Mononuclear cell (primary cell): ENCODE measurements around the gene ZNF385C. TPM values are rescaled to one million over a fixed set of nuclear protein-coding genes. Genes with fewer than 3 reads are reported as not detected.

Experiments used
- H3K27me3 ChIP-seq: 2 replicates; pipeline ENCODE4 v1.6.0; 2011; ENCODE audit warnings: low read length, control low read depth; ENCODE audit not compliant: insufficient read depth
- H3K4me1 ChIP-seq: 2 replicates; pipeline ENCODE4 v1.5.1; 2011; ENCODE audit warnings: mild to moderate bottlenecking, low read length, control low read depth; ENCODE audit not compliant: insufficient read depth
- H3K4me3 ChIP-seq: 2 replicates; pipeline ENCODE4 v1.5.1; 2011; ENCODE audit warnings: mild to moderate bottlenecking, low read length, moderate library complexity
- H3K9me3 ChIP-seq: 2 replicates; pipeline ENCODE4 v1.5.1; 2011; ENCODE audit warnings: low read depth, mild to moderate bottlenecking, control low read depth, low read length
- total RNA-seq: library from RNA; depleted of rRNA; stranded (reverse); fragments of >200 nt; gene quantifications from one replicate; pipeline ENCODE4 v1.2.3, GENCODE V29; 2012

Gene ZNF385C
- total RNA-seq, 1 donor = 0.10 TPM

DNA sequence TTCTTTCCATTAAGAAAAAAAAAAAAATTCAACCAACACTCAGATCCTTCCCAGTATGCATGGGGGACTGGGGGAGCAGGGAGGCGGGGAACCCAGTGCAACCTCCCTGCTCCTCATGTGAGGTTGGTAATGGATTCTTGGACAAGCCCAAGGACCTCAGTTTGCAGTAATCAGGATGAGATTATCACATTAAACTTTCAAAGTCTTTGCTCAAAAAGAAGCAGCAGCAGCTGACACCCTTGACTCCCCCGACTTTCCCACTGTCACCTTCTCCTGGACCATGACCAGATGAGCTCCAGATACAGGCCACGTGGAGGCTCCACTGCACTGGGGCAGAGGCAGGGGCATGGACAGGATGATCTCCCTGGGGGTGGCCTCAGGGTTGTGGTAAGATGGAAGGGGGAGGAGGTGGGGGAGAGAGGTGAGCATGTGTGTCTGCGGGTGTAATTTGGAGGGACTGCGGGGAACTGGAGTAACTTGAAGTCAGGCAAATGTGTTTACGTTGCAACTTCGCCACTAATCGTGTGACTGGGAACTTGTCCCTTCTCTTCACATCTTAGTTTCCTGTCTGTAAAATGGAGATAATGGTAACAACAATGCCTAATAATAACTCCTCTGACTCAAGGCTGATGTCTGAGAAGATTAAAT, 19.8 kb downstream of the ZNF385C start:
- no peaks in the 10 kb centered on the region for H3K4me1 ChIP-seq
- peaks cover under 1% of the 10 kb centered on the region for H3K27me3 ChIP-seq
- H3K9me3 ChIP-seq = no peaks in the 10 kb centered on the region
- H3K4me3 ChIP-seq = no peak overlapping the region

DNA sequence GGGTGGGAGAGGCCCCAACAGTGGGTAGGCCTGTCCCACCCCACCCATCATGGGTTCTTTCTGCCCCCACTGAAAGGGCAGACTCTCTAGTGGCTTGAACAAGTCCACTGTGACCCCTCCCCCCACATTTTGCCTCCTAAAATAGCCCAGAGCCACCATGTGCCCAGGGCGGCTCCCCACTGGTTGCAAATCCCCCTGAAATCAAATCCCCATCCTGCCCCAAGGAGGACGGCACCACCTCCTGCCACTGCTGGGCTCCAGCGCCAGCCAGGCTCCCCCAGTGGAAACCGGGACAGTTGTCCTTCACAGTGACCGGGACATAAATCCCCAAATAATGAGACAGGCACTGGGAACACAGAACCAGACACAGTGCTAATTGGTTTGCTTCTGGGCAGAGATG, 20.5 kb downstream of the ZNF385C start:
- peaks cover 8% of the 10 kb centered on the region for H3K27me3 ChIP-seq
- no peaks in the 10 kb centered on the region for H3K9me3 ChIP-seq
- H3K4me1 ChIP-seq = peaks cover 1% of the 10 kb centered on the region
- H3K4me3 ChIP-seq = no peak overlapping the region

DNA sequence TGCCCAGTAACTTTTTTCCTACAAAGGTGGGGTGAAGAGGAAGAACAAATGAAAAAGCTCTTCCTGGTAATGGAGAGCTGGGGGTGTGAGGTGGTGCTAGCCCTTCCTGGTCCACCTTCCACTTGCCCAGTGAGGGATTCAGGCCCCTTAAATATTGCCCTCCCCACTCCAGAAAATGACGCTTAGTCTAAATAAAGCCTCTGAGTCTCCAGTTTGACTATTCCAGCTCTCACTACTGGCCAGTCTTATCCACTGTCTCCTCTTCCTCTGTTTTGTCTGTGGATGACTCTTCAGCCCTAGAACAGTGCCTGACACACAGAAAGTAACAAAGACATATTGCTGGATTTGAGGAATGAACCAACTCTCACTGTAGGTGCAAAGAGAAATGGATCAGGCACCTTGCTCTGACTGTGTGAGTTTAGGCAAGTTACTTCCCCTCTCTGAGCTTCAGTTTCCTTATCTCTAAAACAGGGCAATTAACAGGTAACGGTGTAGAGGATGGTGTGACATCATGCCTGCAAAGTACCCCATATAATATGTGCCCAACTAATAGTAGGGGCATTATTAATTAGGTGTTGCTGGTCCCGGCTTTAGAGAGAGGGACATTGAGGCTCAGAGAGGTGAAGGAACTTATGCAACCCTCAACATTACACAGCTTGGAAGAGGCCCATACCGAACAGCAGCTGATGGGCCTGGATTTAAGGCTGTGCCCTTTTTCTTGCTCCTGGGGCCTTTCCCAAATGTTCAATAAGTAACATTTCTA, 21.3 kb downstream of the ZNF385C start:
- no peaks in the 10 kb centered on the region for H3K9me3 ChIP-seq
- peaks cover 9% of the 10 kb centered on the region for H3K4me1 ChIP-seq
- no peak overlapping the region for H3K4me3 ChIP-seq
- peaks cover 13% of the 10 kb centered on the region for H3K27me3 ChIP-seq

DNA sequence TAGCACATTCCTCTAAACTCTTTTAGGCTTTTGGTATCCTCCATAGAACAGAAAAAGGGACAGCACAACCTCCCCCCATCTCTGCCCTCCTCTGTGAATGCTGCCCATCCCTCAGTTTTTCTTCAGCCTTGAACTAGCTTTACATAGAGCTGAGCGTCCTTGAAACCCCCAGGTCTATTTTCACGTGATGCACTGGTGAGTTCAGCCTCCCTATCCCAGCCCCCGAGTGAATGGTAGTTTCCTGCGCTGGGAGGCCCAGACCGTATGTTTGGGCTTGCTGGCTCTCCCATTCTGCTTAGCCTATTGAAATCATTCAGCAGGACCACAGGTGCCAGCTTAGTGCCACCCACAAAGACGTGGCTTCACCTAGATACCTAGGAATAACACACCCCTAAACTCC, 22.5 kb downstream of the ZNF385C start:
- peaks cover 20% of the 10 kb centered on the region for H3K27me3 ChIP-seq
- peaks cover 14% of the 10 kb centered on the region for H3K4me1 ChIP-seq
- H3K4me3 ChIP-seq = no peak overlapping the region
- no peaks in the 10 kb centered on the region for H3K9me3 ChIP-seq

DNA sequence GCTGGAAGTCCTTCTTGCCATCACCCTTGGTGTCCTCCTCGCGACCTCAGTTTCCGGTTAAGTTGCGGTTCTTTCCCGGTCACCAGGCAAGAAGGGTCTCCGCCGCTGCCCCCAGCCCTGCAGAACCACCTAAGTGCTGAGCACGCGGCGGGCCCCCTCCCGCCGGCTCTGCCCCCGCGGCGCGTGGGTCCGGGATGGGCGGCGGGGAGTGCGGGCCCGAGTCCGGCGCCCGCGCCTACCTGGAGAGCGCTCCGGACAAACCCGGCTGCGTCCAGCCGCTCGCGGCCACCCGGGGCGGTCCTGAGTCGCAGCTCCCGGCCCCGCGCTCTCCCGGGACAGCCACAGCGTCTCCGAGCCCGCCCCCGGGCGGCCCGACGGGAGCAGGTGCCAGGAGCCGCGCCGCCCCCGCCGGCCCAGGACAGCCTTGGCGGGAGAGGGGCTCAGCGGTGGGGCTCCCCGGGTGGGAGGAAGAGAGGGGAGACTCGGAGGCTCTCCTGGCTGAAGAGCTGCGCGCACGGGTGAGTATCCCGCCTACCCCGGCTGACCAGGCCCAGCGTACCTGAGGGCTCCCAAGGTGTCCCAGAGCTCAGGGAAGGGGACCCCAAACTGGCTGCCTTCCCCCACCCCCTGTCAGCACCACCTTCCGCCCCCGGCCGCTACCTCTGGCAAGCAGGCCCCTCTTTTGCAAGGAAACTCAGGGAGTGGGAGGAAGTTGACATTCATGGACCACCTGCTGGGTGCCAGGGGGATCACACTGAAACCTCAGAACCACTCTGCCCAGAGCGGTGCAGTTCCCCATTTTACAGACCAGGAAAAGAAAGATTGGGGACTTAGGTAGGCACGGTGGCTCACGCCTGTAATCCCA, 25.7 kb downstream of the ZNF385C start:
- no peak overlapping the region for H3K4me3 ChIP-seq
- H3K9me3 ChIP-seq = no peaks in the 10 kb centered on the region
- peaks cover 20% of the 10 kb centered on the region for H3K27me3 ChIP-seq
- peaks cover 14% of the 10 kb centered on the region for H3K4me1 ChIP-seq

DNA sequence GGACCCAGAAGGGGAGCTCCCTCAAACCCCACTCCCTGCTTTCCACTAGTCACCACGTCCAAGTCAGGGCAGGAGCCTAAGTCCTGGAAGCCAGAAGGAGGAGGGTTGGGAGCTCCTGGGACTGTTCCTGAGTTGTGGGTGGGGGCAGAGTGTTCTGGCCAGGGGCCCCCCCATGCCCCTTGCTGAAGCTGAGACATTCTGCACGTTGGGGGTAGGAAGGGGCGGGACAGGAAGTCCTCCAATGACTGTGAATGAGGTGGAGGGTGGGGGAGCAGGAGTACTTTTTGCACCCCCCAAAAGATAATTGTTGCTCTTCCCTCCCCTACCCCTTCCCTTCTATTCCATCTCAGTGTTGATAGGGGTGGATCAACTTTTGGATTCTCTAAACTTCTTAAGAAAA, 26.5 kb downstream of the ZNF385C start:
- Histone ChIP-seq H3K4me1 (peaks cover 14% of the 10 kb centered on the region), H3K27me3 (peaks cover 20% of the 10 kb centered on the region), H3K9me3 (no peaks in the 10 kb centered on the region), H3K4me3 (no peak overlapping the region)

DNA sequence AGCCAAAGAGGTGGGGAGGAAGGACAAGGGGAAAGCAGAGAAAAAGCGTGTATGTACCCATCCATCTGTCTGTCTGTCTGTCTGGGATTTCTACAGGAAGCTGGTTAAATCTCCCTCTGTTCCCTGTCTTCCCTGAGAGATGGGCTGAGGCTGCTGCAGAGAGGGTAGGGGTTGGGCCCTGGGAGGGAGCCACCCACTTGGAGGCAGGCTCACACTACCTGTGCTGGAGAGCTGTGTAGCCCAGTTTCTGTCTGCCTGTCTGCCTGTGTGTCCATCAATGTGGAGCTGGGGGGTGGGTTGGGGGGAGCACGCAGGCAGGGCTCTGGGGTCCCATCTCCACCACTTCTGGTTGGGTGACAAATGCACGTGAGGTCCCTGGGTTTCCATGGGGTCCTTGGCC, 29.3 kb downstream of the ZNF385C start:
- H3K4me1 ChIP-seq = peaks cover 20% of the 10 kb centered on the region
- H3K4me3 ChIP-seq = no peak overlapping the region
- H3K27me3 ChIP-seq = peaks cover 20% of the 10 kb centered on the region
- no peaks in the 10 kb centered on the region for H3K9me3 ChIP-seq

DNA sequence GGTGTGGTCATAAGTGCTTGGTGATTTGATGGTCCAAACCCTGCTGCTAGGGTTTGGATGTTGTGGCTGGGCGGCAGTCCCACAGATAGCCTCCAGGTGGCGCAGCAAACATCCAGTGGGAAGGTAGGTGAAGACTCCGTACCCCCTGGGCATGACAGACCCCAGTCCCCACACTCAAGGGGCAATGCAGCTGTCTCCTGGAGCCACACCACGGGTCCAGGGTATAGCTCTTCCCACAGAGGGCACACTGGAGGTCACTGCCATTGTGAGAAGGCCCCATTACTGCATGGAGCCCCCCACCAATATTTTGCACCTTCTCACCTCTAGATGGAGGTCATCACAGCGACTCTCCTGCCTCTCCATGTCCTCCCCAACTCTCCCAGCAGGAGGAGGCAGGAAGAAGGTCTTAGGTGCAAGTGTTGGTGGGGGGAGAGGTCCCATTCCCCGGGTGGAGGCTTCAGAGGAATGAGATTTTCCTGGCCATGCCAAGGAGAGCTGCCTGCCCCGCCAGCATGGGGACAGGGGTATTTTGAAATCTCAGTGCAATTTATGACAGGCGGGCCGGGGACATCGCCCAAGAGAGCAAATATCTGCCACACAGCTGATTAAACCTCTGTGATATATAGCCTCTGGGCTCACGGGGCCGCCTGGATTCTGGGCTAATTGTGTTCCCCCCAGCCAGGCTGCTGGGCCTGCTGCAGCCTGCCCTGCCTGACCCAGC, 30.7 kb downstream of the ZNF385C start:
- Histone ChIP-seq H3K9me3 (no peaks in the 10 kb centered on the region), H3K4me3 (no peak overlapping the region), H3K27me3 (peaks cover 9% of the 10 kb centered on the region), H3K4me1 (peaks cover 26% of the 10 kb centered on the region)

DNA sequence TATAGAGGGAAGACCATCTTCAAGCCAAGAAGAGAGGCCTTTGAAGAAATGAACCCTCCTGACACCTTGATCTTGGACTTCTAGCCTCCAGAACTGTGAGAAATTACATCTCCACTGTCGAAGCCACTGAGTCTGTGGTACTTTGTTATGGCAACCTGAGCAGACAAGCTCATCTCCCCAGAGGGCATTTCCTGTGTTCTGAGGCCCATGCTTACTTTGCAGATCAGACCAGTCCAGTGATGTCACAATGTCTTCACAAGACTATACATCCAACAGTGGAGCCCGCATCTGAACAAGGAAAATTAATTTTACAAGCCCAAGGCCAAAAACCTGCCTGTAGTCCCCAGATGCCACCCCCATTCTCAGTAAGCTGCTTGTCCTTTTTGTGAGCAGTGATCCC, 33.1 kb downstream of the ZNF385C start:
- Histone ChIP-seq H3K4me3 (no peak overlapping the region), H3K27me3 (no peaks in the 10 kb centered on the region), H3K4me1 (peaks cover 16% of the 10 kb centered on the region), H3K9me3 (no peaks in the 10 kb centered on the region)

DNA sequence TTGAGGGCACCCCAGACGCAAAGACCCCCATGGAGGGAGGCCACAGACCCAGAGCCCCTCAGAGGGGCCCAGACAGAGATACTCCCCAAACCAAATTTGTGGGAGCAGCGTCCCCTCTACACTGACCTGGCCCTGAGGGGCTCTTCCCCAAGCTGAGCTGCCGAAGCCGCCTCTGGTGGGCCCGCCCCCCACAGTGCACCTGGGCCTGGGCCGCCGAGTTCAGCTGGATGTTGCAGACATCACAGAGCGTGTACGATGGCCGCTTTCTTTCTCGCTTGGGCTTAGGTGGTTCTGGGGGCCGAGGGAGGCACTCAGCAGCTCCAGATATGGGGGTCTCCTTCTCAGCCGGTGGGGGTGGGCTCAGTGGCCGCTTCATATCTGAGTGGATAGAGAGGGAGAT, 35.6 kb downstream of the ZNF385C start:
- Histone ChIP-seq H3K4me1 (peaks cover 16% of the 10 kb centered on the region), H3K27me3 (no peaks in the 10 kb centered on the region), H3K4me3 (no peak overlapping the region)

DNA sequence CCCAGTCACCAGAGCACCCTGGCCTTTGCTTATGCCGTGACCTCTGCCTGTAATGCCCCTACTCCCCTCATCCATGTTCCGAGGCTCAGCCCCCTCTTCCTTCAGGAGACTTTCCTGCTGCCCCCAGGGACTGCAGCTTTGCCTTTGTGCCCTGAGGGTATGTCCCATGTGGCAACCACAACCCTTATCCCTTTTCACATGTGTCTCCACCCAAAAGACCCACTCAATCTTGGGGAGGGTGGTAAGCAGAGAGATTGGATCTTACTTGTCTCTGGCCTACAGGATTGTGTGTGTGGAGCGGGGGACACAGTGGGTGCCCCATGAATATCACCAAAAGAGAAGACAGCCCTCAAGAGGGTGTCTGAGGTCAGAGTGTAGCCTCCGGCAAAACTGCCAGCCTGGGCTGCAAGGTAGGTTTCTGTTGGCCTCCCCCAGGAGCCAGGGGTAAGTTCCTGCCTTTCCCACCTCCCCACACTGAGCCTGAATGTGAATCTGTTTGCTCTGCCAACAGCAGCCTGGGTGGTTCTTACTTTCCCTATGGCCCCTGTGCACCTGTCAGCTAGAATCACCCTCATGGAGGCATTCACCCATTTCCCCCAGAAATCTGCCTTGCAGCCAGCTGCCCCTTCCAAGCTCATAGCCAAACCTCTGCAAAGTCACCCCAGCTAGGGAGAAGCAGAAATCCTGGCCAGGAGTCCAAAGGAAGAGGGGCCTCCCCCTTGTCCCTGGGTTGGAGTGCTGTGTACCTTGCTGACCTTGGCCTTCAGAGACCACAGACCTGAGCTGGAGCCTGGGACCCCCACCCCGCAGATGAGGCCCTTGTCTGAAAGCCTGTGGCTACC, 36.4 kb downstream of the ZNF385C start:
- Histone ChIP-seq H3K9me3 (no peaks in the 10 kb centered on the region), H3K4me1 (peaks cover 16% of the 10 kb centered on the region)

More for the DNA sequence above, 35.6 kb downstream of the ZNF385C start:
- H3K9me3 ChIP-seq = no peaks in the 10 kb centered on the region

DNA sequence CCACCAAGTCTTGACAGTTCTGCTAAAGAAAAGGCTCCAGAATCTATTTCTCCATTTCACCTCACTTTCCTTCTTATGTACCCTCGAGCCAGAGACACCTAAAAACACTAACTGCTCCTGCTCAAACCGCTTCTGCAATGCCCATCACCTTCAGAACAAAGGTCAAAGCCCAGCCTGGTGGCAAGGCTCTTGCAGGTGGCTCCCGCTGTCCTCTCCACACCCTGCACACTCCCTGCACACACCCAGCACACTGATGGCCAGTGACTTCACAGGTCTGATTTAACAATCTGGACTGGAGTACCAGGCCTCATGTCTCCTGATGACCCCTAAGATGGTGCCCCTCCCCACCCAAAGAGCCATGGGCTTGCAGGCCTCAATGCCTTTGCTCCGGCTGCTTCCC, 38.0 kb downstream of the ZNF385C start:
- Histone ChIP-seq H3K9me3 (no peaks in the 10 kb centered on the region), H3K4me3 (no peak overlapping the region), H3K4me1 (peaks cover 12% of the 10 kb centered on the region), H3K27me3 (no peaks in the 10 kb centered on the region)

More for the DNA sequence above, 36.4 kb downstream of the ZNF385C start:
- Histone ChIP-seq H3K27me3 (no peaks in the 10 kb centered on the region), H3K4me3 (no peak overlapping the region)

DNA sequence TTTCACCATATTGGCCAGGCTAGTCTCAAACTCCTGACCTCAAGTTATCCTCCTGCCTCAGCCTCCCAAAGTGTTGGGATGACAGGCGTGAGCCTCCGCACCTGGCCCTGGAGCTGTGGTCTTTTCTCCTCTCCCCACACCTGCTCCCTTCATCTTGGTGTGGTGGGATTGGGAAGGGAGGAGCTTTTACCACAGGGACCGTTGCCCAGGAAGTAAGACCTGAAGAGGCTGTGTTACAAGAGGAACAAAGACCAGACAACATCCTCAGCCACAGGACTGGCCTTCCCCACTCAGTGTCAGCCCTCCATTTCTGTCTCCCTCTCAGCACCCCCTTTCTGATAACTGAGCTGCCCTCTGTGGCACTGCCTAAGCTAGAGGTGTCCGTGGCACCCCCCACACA, 38.5 kb downstream of the ZNF385C start:
- Histone ChIP-seq H3K9me3 (no peaks in the 10 kb centered on the region), H3K4me3 (no peak overlapping the region), H3K4me1 (peaks cover 12% of the 10 kb centered on the region), H3K27me3 (no peaks in the 10 kb centered on the region)

DNA sequence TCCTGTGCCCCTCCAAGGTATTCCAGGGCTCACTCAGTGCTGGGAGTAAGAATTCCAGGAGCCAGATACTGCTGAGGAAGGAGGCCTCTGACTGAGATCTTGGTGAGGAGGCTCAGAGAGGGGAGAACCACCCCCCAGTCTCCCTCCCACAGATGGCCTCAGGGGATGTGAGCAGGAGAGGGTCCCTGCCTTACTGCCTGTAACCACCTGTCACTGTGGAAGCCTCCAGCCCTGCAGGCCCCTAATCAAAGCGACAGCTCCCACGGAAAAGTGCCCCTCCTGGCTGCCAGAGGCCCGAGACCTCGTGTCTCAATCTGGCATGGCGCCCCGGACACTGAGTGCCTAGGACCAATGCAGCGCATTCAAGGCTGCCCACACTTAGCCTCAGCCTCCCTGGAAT, 40.2 kb downstream of the ZNF385C start:
- no peak overlapping the region for H3K4me3 ChIP-seq
- no peaks in the 10 kb centered on the region for H3K27me3 ChIP-seq
- H3K9me3 ChIP-seq = no peaks in the 10 kb centered on the region
- H3K4me1 ChIP-seq = no peaks in the 10 kb centered on the region
